Tibial artery (tissue), 4 donors: ENCODE measurements around the gene STAT3.
A peak's percentile ranks its signal among the peaks of the same experiment; 100 is the strongest.
"Not testable (repeated sequence)": the region's sequence is repeated elsewhere in the genome, so short reads cannot be mapped to it uniquely, and the experiment has no call there.

Experiments
- DNase-seq, 2 donors: peaks; one replicate each; pipeline ENCODE4 v3.0.0-alpha.2; 2019
- H3K27ac ChIP-seq, 2 donors: fragments of 200-600 bp; sonication (generic) in 1 of 2; 1 replicate in 1 of 2; 2 replicates in 1 of 2; pipeline ENCODE4 v1.5.1; 2018 to 2019; ENCODE audit warnings: mild to moderate bottlenecking in 1 of 2
- H3K27me3 ChIP-seq, 2 donors: fragments of 200-600 bp; sonication (generic) in 1 of 2; one replicate each; pipeline versions ENCODE4 v1.5.1 to v1.6.0; 2016 to 2019
- H3K36me3 ChIP-seq, 3 donors: fragments of 200-600 bp; sonication (generic) in 2 of 3; one replicate each; pipeline ENCODE4 v1.5.1; 2016 to 2019; ENCODE audit warnings: mild to moderate bottlenecking in 2 of 3
- H3K4me1 ChIP-seq, 4 donors: fragments of 200-600 bp; sonication (generic) in 2 of 4; 1 replicate in 3 of 4; 2 replicates in 1 of 4; pipeline ENCODE4 v1.5.1; 2016 to 2019
- H3K4me3 ChIP-seq, 2 donors: fragments of 200-600 bp; sonication (generic) in 1 of 2; 1 replicate in 1 of 2; 2 replicates in 1 of 2; pipeline ENCODE4 v1.5.1; 2018 to 2019; ENCODE audit warnings: mild to moderate bottlenecking in 2 of 2
- H3K9me3 ChIP-seq, 3 donors: fragments of 200-600 bp; sonication (generic) in 1 of 3; one replicate each; pipeline ENCODE4 v1.5.1; 2016 to 2019
- CTCF ChIP-seq, 2 experiments: fragments of 200-600 bp in 1 of 2; fragments of 450-650 bp in 1 of 2; IDR thresholded peaks; one replicate each; pipeline ENCODE4 v1.5.1; 2017 to 2019; ENCODE audit warnings: antibody characterized with exemption in 2 of 2, mild to moderate bottlenecking in 1 of 2, moderate library complexity in 1 of 2
- intact Hi-C: fragments of 100-400 bp; cut with DNase I; formaldehyde crosslinking; loops from one replicate; pipeline ENCODE4 v1.15.0; 2023; ENCODE audit warnings: low total_unique reads

Gene STAT3

GRCh38 chr17:42297775-42298174 is 90.5 kb downstream of the STAT3 start:
- intact Hi-C loops, H3K27me3 ChIP-seq, H3K4me3 ChIP-seq, H3K9me3 ChIP-seq, H3K4me1 ChIP-seq, DNase-seq, H3K27ac ChIP-seq: not testable (repeated sequence)
- peaks cover 51 to 97% (median 84%) of the 10 kb centered on the region in 3 donors for H3K36me3 ChIP-seq

- no peak for DNase-seq
- Histone ChIP-seq H3K4me1 (no peaks in the 10 kb centered on the region), H3K9me3 (no peaks in the 10 kb centered on the region), H3K27ac (no peak overlapping the region), H3K36me3 (peaks cover 33 to 90% (median 78%) of the 10 kb centered on the region in 3 donors), H3K27me3 (no peaks in the 10 kb centered on the region), H3K4me3 (no peak overlapping the region)
- TF ChIP-seq CTCF (IDR thresholded peaks at IDR 0.05), result no peak
- intact Hi-C loops, result no loop called here
Observed at GRCh38 chr17:42296012-42296411, 92.2 kb downstream of the STAT3 start.

GRCh38 chr17:42294469-42295398 is 93.5 kb downstream of the STAT3 start:
- Histone ChIP-seq H3K27me3 (no peaks in the 10 kb centered on the region), H3K9me3 (no peaks in the 10 kb centered on the region), H3K27ac (no peak overlapping the region), H3K4me3 (no peak overlapping the region), H3K36me3 (peaks cover 31 to 80% (median 69%) of the 10 kb centered on the region in 3 donors), H3K4me1 (peaks cover 0 to 7% (median 2%) of the 10 kb centered on the region in 4 donors)
- intact Hi-C loops, result no loop called here
- peak in 1 of 2 donors; percentile 13 for DNase-seq
- TF ChIP-seq CTCF (IDR thresholded peaks at IDR 0.05), result no peak

GRCh38 chr17:42291129-42291528 is 97.1 kb downstream of the STAT3 start:
- Histone ChIP-seq H3K4me1 (peaks cover 0 to 35% (median 31%) of the 10 kb centered on the region in 4 donors), H3K27ac (no peak overlapping the region), H3K9me3 (no peaks in the 10 kb centered on the region), H3K36me3 (peaks cover 19 to 44% (median 42%) of the 10 kb centered on the region in 3 donors), H3K27me3 (no peaks in the 10 kb centered on the region), H3K4me3 (no peak overlapping the region)
- no peak for TF ChIP-seq CTCF (IDR thresholded peaks at IDR 0.05)
- intact Hi-C loops, result no loop called here
- peak; percentile 2 to 48 for DNase-seq

- intact Hi-C loops, result no loop called here
- Histone ChIP-seq H3K27ac (peak overlapping the region in 1 of 2 donors; percentile 92), H3K9me3 (no peaks in the 10 kb centered on the region), H3K36me3 (peaks cover 13 to 39% (median 37%) of the 10 kb centered on the region in 3 donors), H3K27me3 (no peaks in the 10 kb centered on the region), H3K4me3 (no peak overlapping the region), H3K4me1 (peaks cover 0 to 38% (median 31%) of the 10 kb centered on the region in 4 donors)
- no peak for TF ChIP-seq CTCF (IDR thresholded peaks at IDR 0.05)
- peak in 1 of 2 donors; percentile 31 for DNase-seq
Observed at GRCh38 chr17:42290577-42290976, 97.7 kb downstream of the STAT3 start.

GRCh38 chr17:42289611-42290181 is 98.5 kb downstream of the STAT3 start:
- no peaks in the 10 kb centered on the region for H3K27me3 ChIP-seq
- DNase-seq, result peak in 1 of 2 donors; percentile 69
- peaks cover 10 to 30% (median 28%) of the 10 kb centered on the region in 3 donors for H3K36me3 ChIP-seq
- H3K4me3 ChIP-seq, result peak overlapping the region; percentile 69 to 93
- peaks cover 0 to 38% (median 31%) of the 10 kb centered on the region in 4 donors for H3K4me1 ChIP-seq
- intact Hi-C loops, result no loop called here
- TF ChIP-seq CTCF (IDR thresholded peaks at IDR 0.05), result no peak
- H3K9me3 ChIP-seq, result no peaks in the 10 kb centered on the region
- peak overlapping the region; percentile 92 to 94 for H3K27ac ChIP-seq
